Measurements from ENCODE around the gene VAV2.
"Not testable (repeated sequence)": the region's sequence is repeated elsewhere in the genome, so short reads cannot be mapped to it uniquely, and the experiment has no call there.

VAV2 gene

DNA sequence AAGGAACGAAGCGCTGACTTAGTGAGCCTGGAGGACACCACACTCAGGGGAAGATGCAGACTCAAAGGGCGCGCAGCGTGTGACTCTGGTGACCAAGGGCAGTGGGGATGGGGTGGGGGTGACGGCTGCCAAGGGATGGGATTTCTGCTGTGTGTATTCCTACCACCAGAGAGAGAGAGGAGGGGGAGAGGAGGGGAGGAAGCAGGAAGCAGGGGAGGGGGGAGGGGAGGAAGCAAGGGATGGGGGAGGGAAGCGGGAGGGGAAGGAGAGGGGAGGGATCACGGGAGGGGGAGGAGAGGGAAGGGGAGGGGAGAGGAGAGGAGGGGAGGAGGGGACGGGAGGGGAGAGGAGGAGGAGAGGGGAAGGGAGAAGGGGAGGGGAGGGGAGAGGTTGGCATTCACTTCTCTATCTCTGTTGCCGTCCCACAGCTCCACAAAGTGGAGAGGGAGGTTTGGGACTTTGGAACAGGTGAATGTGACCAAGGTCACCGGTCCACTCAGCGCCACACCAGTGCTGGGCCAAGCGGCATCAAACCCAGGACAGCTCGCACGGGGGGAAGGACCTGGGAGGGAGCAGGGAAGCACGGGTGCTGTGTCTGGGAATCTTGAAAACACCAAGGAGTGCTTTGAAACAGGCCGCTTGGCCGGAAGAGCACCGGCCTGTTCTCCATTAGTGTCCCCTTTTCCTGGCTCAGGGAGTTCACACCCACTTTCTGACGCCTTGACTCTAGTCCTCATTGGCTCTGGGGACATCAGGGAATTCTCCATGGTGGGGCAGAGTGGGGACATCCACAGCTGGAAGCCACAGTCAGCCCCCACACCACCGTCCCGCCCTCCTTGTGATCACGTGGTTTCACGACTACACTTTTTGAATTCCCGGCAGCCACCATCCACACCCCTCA, 77.4 kb downstream of the VAV2 start:
- peak in 2 of 3 donors; percentile 7 to 26 for DNase-seq

DNA sequence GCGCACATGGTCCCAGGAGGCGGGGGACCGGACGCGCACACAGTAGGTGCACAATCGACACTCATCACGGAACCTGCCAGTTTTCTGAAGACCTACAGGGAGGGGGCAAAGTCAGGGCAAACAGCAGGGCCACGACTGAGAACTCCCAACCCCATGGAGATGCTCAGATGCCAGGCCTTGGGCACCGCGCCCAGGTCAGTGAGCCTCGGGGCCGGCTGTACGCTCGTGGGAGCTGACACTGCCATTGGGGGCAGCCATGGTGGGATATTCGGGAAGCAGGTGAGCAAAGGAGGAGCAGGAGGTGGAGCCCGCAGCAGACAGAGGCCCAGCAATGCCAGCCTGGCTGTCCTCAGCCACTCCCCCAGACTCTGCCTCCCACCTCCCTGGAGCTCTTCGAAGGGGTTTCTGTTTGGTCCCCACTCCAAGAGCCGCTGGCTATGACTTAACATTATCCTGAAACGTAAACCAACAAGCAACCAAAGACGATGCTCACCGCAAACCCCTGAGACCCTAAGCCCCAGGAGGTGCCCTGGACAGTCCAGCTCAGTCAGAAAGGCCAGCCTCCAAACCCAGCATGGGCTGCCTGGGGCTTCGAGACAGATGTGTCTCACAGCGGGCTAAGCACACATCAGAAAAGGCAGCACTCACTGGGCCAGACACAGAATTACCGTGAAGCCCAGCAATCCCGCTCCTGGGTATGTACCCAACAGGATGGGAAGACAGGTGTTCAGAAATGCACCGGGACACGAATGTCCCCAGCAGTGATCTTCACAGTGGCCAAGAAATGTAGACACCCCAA, 78.4 kb downstream of the VAV2 start:
- DNase-seq: no peak

DNA sequence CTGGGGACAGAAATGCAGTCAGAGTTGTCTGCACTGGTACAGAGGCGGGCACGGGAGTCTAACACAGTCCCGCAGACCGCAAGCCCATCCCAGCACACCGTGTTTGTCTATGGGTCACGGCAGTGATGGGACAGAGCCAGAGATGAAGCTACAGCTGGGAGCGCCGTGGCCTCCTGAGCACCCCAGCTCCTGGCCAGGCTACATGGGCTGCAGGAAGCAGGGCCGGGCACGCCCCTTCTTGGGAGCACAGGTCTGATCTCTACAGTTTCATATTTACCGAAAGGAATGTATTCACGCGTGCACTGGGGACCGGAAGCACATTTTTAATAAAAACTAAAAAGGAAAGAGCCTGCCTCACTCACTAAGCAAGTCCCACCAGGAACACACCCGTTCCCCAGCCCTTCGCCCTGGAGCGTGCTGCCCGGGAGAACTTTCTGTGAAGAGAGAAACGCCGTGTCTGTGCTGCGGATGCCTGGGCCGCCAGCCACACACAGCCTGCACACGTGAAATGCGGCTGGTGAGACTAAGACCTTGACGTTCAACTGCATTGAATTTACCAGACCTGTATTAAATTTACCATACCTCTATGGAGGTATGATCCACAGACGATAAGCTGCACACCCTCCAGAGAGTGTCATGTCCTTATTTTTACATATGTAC, 81.1 kb downstream of the VAV2 start:
- DNase-seq: no peak

DNA sequence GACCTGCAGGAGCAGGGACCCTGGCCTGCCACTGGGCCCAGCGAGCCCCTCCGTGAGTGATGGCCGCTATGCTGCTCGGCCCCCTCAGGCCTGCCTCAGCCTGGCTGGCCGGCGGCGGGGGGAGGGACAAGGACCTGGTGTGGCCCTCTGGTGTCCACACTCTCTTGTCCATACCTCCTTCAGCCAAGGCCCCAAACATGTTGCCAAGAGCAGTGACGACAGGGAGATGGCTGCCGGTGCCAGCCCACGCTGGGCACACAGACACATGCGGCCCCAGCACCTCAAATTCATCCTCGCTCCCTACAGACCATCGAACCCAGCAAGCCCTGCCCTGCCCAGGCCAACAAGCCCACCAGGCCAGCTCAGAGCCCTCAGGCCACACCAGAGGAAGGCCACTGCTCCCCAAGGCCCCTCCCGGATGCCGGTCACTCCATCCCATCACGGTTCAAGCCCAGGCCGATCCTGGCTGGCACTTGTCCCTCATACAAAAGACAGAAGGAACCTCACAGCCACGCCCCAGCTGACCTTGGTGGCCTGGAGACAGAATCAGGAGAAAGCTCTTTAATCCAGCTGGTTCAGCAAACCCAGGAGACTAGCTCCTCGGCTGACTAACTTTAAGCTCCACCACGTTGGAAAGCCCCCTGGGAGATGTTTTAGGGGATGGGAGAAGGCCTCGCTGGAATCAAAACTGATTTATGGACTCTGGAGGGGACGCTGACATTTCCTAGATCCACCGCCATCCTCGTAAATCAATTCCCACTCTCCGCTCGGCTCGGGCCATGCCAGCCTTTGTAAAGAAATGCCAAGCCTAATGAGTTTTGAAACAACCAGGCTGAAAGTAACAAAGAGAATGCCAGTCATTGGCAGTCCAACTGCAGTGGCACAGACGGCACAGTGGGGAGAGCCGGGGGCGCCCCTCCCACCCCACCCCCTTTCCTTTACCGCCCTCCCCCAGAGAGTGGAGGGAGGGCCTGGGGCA, 84.9 kb downstream of the VAV2 start:
- no peak for DNase-seq

DNA sequence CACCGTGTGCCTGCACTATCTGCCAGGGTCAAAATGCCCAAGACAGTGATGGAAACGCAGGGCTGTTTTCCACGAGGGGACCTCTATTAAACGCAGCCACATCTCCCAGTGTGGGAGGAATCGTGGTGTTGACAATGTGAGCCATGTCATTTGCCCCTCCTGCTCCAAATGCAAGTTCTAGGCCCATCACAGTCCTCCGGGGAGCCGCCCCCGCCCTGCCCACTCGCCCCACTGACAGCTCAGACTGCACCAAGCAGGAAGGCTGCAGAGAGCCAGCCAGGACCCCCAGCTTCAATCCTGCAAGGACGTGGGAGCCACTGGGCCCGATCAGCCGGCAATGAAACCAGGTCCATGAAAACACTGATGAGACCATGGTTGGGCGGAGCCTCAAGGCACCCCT, 85.9 kb downstream of the VAV2 start:
- DNase-seq: no peak

DNA sequence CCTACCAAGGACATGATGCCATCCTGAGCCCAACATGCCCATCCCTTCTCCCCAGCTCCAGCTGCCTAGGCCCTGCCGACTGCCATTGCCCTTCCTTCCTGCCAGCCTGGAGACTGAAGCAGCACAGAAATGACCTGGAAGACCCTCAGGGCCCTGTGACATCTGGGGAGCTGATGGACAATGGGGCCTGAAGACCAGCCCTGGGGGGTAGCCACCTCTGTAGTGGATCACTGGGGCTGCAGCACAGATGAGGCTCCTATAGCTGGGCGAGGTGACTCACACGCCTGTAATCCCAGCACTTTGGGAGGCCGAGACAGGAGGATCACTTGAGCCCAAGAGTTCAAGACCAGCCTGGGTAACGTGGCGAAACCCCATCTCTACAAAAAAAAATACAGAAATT, 86.6 kb downstream of the VAV2 start:
- no peak for DNase-seq

DNA sequence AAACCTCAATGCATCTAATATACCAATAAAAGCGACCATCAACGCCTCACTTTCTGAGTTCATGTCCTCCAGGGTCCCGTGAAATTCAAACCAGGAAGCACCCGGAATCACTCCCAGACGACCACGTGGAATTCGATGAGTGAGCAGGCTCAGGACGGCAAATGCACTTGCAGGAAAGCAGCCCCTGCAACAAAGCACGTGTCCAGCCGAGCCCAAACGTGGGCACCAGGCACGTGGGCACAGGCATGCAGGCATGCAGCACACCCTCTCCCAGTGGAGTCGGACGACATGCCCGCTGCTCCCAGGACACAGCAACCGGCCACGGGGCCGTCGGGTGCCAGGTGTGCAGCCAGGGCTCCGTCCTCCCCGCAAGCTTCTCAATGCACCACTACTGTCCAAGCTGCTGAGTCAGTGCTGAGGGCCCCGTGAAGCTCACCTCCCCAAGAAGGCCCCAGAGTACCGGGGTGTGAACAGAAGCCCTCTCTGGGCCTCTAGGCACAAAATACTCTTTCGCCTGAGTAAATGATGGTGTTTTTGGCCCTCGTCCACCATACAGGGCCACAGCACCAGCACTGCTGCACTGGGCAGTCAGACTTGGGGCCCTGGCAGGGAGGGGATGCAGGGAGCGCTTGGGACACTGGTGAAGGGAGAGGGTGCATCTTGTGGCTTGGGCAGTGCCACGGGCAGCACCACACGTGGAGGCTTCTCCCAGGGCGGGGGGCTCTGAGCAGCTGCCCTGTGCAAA, 87.6 kb downstream of the VAV2 start:
- no peak for DNase-seq

DNA sequence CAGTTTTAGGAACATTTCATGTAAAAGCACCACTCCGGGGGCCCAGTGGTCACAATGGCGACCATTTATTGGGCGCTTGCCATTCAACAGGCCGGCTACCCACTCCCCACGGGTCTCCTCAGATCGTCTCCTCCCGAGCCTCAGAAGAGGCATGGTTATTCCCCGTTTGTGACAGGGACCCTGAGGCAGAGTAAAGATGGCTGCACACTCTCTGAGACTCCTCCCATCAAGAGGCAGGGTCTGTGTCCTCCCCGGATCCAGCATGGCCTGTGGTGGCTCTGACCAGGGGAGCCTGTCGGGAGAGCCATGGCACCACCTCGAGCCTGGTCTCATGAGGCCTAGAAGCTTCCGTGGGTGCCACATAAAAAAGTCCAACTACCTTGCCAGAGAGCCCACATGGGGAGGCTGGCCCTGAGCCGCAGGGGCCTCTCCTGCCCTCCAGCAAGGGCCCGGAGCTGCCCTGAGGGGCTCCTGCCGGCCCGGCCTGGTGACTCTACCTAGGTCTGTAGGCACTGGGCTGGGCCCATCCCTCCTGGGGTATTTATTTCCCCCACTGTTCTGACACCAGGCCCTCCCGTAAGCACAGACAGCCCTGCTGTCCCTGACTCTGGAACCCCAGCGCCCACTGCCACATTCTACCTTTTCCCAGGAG, 90.8 kb downstream of the VAV2 start:
- no peak for DNase-seq

DNA sequence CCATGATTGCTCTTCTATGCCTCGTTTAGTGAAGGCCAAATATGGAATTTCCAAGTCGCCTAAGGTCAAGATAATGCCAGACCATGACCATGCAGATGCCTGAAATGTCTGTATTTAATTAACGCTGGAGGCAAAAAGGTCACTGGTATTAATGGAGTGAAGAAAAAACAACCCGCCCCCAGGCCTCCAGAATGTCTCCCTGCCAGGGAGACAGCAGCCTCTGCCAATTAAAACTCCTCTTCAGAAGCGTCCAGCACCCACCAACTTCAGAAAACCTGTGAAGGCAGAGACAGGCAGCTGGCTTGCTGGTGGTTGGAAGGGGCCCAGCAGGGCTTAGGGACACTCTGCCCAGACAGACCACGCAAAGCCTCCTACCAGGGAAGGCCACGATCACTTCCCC, 94.4 kb downstream of the VAV2 start:
- DNase-seq: no peak

DNA sequence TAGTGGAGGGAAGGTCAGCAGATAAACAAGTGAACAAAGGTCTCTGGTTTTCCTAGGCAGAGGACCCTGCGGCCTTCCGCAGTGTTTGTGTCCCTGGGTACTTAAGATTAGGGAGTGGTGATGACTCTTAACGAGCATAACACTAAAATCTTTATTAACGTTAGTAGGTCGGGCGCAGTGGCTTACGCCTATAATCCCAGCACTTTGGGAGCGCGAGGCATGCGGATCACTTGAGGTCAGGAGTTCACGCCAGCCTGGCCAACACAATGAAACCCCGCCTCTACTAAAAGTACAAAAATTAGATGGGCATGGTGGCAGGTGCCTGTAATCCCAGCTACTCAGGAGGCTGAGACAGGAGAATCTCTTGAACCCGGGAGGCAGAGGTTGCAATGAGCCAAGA, 96.1 kb downstream of the VAV2 start:
- DNase-seq: not testable (repeated sequence)

DNA sequence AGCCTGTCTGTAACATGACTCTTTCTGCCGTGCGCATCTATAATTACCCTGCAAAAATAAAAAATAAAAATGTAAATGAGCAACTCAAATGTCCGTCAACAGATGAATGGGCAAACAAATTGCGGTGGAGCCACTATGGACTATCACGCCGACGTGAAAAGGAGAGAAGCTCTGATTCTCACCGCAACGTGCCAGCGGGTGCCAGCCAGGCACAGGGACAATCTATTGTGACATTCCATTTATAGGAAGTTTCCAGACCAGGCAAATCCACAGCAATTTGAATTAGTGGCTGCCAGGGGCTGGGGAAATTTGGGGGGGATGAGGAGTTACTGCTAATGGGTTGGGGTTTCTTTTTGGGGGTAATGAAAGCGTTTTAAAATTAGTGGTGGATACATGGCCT, 96.8 kb downstream of the VAV2 start:
- no peak for DNase-seq

DNA sequence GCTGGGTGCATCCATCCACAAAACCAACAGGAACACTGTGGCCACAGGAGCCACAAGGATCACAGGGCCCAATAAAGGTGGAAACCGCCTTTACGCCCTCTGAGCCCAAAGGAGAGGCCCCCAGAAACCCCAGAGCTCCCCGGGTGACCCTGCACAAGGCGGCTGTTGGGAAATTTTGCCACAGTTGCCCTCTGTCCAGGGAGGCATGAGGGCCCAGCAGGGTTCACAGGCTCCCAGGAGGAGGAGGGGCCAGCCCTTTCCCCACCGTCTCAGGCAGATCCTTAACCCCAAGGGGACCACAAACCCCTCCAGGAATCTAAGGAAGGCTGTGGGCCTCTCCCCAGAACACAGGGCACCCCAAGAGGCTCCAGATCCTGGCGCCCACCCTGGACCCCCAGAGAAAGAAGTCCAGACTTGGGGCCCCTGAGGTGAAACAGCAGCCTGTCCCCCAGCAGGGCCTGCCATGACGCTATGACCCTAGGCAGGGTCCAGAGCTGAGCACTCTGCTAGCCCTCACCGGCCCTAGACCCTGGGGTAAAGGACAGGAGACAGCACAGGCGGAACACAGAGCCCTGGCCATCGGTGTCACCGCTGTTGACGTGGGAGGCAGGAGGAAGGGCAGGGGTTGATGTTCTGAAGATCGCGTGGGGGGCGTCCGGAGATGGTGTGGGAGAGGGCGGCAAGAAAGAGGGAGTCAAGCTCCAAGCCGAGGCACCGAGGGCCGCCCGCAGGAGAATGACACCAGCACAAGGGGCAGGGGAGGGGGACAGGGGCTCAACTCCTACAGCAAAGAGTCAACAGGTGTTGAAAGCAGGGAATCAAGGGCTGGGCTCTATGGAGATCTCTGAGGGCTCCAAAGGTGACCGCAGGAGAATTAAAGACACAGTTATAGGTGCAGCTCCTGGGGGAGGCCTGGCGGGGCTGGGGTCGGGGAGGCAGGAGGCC, 97.5 kb downstream of the VAV2 start:
- DNase-seq: no peak

DNA sequence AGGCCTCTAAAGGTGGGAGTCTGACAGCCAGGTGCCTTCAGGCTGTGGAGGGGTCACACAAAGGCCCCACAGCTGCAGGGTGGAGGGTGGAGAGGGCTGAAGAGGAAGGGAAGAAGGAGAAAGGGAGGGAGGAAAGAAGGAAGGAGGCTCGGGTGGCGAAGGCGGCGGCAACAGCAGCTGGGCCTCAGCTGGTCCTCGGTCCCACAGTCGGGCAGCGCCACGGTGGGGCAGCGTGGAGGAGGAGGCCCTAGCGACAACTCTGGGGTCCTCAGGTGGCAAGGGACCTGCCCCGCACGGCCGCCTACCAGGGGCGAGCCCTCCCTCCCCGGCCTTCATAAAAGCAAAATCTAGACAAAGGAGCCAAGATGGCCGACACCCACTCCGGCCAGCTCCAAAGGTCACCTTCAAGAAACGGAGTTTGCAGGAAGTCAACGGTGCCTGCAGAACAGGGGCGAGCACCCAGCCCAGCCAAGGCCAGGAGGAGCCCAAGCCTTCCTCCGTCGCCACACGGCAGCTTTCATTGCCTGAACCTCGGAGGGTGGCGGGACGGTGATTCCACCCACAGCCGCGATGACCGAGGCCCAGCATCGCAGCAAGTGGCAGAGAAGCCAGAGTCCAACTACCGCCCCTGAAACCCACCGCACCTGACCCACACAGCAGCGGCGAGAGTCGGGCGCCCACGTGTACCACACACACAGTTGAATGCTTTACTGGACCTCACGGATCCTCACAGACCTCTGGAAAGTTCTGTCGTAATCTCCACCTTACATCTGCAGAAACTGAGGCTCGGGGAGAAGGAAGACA, 98.7 kb downstream of the VAV2 start:
- DNase-seq: no peak

DNA sequence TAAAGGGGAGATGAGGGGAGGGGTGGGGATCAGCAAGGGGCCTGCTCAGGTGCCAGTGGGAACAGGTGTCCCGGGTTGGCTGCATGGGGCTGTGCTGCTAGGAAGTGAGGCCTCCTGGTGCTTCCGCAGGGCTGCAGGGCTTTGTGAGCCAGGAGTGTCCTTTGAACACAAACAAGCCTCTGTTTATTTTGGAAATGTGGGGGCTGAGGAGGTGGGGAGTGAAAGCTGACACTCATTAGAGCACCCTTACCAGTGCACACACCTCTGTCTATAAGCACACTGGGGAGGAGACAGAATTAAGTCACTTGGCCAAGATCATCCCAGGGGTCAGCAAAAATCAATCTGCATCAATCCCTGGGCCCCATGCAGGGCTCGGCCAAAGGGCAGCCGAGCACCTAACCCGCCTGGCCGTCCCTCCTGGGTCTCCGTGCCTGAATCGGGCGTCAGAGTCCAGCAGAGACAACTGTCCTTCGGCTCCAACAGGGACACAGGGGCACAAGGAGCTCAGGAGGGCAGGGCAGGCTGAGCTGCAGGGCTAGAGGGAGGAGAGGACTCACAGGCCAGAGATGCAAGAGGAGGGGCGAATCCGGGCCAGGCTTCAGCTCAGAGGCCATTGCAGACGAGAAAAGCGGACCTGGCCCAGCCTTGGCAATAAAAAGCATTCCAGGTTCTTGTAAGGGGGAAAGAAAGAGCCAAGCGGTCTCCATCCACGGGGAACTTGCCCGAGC, 99.8 kb downstream of the VAV2 start:
- DNase-seq: no peak

DNA sequence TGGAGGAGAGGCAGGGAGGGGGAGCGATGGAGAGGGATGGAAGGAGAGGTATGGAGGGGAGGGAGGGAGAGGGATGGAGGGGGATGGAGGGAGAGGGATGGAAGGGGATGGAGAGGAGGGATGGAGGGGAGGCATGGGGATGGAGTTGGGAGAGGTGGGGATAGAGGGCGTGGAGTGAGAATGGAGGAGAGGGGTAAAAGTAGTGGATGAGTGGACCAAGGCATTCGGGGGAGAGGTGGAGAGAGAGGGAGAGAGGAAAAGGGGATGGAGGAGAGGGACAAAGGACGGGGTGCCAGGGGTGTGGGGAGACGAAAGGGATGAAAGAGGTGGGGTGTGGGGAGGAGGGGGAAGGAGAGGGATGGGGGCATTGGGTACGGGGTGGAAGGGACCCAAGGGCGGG, 100.4 kb downstream of the VAV2 start:
- DNase-seq: no peak

DNA sequence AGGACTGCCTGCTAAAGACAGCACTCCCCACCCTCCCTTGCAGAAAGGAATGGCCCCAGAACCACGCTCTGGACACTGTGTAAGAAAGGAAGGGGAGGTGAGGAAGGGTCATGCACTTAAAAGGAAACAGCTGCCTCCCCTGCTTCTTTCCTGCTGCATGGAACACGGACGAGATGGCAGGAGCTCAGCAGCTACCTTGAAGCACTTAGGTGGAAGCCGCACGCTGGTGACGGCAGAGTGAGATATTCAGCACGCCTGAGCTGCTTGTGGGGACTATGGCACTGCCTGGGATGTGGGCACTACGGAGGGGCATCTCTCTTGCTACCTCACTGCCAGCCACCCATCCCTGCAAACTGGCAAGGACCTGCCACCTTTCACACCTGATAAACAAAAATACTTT, 101.5 kb downstream of the VAV2 start:
- DNase-seq: no peak

DNA sequence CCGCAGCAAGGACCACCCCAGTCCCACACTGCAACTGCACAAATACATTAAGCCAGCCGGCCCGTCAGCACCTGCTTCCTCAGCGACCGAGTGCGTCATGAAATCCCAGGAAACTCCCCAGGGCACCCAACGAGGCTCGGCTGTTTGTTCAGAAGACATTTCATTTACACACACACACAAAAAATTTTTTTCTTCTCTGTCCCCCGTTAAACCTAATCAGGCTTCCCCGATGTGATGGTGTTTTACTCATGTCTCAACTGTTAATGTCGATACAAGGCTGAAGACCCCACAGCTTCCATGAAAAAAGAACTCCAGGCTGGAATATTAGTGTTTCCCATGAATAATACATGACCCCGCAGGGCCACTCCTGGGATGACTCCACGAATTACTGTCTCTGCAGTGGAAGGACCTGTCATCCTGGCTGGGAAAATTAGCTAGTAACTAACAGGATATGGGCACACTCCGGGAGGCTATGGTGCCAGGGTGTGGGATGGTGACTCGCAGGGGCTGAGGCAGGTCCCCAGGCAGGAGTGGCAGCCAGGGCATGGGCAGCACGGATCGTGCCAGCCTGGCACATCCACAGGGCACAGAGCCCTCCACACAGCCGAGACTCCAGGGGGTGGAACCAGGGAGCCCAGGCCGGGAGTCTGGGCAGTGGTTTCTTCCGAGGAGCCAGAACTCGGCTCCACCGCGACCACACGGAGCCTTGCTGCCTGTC, 102.4 kb downstream of the VAV2 start:
- DNase-seq: no peak
